Caco-2 (cell line): Measurements from ENCODE around the gene HIBCH. TPM values are rescaled to one million over a fixed set of nuclear protein-coding genes. Genes with fewer than 3 reads are reported as not detected.

Experiments
- Bru-seq: library from RNA; stranded (reverse); fragments of 400-500 nt; gene quantifications from one replicate; lab custom pipeline; 2021; lab: Mats Ljungman, UMichigan
- BruChase-seq, 2 experiments: library from RNA; stranded (reverse); fragments of 400-500 nt; gene quantifications; one replicate each; lab custom pipeline; 2021; lab: Mats Ljungman, UMichigan
- BruUV-seq: library from RNA; stranded (reverse); fragments of 400-500 nt; replicated peaks from 2 replicates; lab custom pipeline; 2021; lab: Mats Ljungman, UMichigan
- CTCF ChIA-PET: fragments of 300-600 bp; sonication (Branson Sonifier 250); formaldehyde crosslinking; loops from one replicate; lab custom pipeline; 2022; ENCODE audit warnings: antibody characterized with exemption; lab: Charles Lee
- POLR2A ChIA-PET: fragments of 300-600 bp; sonication (Branson Sonifier 250); formaldehyde crosslinking; loops from one replicate; lab custom pipeline; 2022; ENCODE audit warnings: antibody characterized with exemption; lab: Charles Lee
- DNase-seq, 2 experiments: peaks; one replicate each; pipeline versions ENCODE4 v3.0.0 to v3.0.0-alpha.2; 2020 to 2022
- H3K27me3 ChIP-seq: replicated peaks from 2 replicates; pipeline ENCODE4 v1.6.0; 2011; ENCODE audit warnings: low read length; ENCODE audit not compliant: control insufficient read depth, insufficient read depth
- H3K36me3 ChIP-seq: 2 replicates; pipeline ENCODE4 v1.5.1; 2011; ENCODE audit warnings: low read length; ENCODE audit not compliant: control insufficient read depth, insufficient read depth
- H3K4me1 ChIP-seq: fragments of 250-450 bp; sonication (Bioruptor Pico); 2 replicates; pipeline ENCODE4 v1.5.1; 2020; ENCODE audit warnings: mild to moderate bottlenecking
- H3K4me3 ChIP-seq: 2 replicates; pipeline ENCODE4 v1.5.1; 2011; ENCODE audit warnings: low read depth, mild to moderate bottlenecking, control low read depth, low read length
- H3K9me3 ChIP-seq: fragments of 250-450 bp; sonication (Bioruptor Pico); 2 replicates; pipeline ENCODE4 v1.5.1; 2020; ENCODE audit warnings: mild to moderate bottlenecking, moderate library complexity
- H3K27ac Mint-ChIP-seq: one replicate; pipeline ENCODE4 v1.8.0; 2022; ENCODE audit warnings: mixed read lengths; ENCODE audit not compliant: unreplicated experiment
- H3K27me3 Mint-ChIP-seq: one replicate; pipeline ENCODE4 v1.8.0; 2022; ENCODE audit warnings: mixed read lengths; ENCODE audit not compliant: insufficient read depth, unreplicated experiment
- H3K36me3 Mint-ChIP-seq: one replicate; pipeline ENCODE4 v1.8.0; 2022; ENCODE audit warnings: mild to moderate bottlenecking, mixed read lengths; ENCODE audit not compliant: insufficient read depth, unreplicated experiment
- H3K4me1 Mint-ChIP-seq: one replicate; pipeline ENCODE4 v1.8.0; 2022; ENCODE audit warnings: low read depth, mixed read lengths; ENCODE audit not compliant: unreplicated experiment
- H3K4me3 Mint-ChIP-seq: one replicate; pipeline ENCODE4 v1.8.0; 2022; ENCODE audit warnings: mild to moderate bottlenecking, moderate library complexity, mixed read lengths; ENCODE audit not compliant: unreplicated experiment
- H3K9me3 Mint-ChIP-seq: one replicate; pipeline ENCODE4 v1.8.0; 2022; ENCODE audit warnings: mixed read lengths; ENCODE audit not compliant: unreplicated experiment
- CTCF ChIP-seq, 2 experiments: fragments of 200-600 bp in 1 of 2; IDR thresholded peaks; 1 replicate in 1 of 2; 2 replicates in 1 of 2; pipeline versions ENCODE4 v1.5.1 to v1.8.0; 2011 to 2022; ENCODE audit warnings: antibody characterized with exemption in 1 of 2, control low read depth in 1 of 2, inconsistent platforms in 1 of 2, low read depth in 1 of 2, low read length in 1 of 2, mild to moderate bottlenecking in 1 of 2, moderate library complexity in 1 of 2; ENCODE audit not compliant: insufficient read depth in 1 of 2, severe bottlenecking in 1 of 2, unreplicated experiment in 1 of 2
- intact Hi-C: fragments of 100-400 bp; cut with micrococcal nuclease; formaldehyde crosslinking; loops from one replicate; pipeline ENCODE4 v1.10.0; 2022; ENCODE audit not compliant: unreplicated experiment
- long read RNA-seq: library from polyadenylated mRNA; stranded (forward); transcript quantifications from one replicate; pipeline ENCODE4 v2.0.0, GENCODE V29; 2022
- total RNA-seq: library from RNA; stranded (reverse); gene quantifications from 2 replicates; pipeline ENCODE4 v1.2.3, GENCODE V29; 2022

The HIBCH gene
- total RNA-seq (32.0 and 34.4 TPM in 2 replicates), Bru-seq, nascent RNA (percentile 79 among the genes with signal in this experiment), BruChase-seq, experiment 1, labeled RNA remaining after a 2-hour chase (percentile 80 among the genes with signal in this experiment), BruChase-seq, experiment 2, labeled RNA remaining after a 6-hour chase (percentile 71 among the genes with signal in this experiment)
- long read RNA-seq, transcript HIBCH-201 (14 exons, 1,939 nt): major isoform, 137 of 160 reads
- long read RNA-seq, partial matches to known transcripts: 2 of 160 reads
- long read RNA-seq, other reads (novel, unspliced or antisense): 18 of 160 reads

GRCh38 chr2:190319555-190320498 lies at the start of gene HIBCH:
Gene HIBCH, minus strand, starts transcription at chr2:190319826. Its CDS starts 76 bp downstream, at chr2:190319750.
- ChIA-PET POLR2A (interaction anchor here (0.6 to 1.7 kb wide), 2 partner anchors 24 to 47 kb away, joined by 3 to 4 read pairs; no protein-coding TSS in a partner anchor), CTCF (interaction anchor here (0.7 to 2.4 kb wide), 9 partner anchors 10 to 296 kb away, joined by 3 to 11 read pairs (median 3); no protein-coding TSS in a partner anchor)
- Mint-ChIP-seq H3K27me3 (no peaks in the 10 kb centered on the region), H3K4me3 (peak within 1 kb of the TSS; percentile 90), H3K36me3 (peaks cover 6% of the 10 kb centered on the region), H3K4me1 (peaks cover 7% of the 10 kb centered on the region), H3K27ac (peak within 1 kb of the TSS; percentile 85), H3K9me3 (no peaks in the 10 kb centered on the region)
- Histone ChIP-seq H3K4me3 (peak within 1 kb of the TSS; percentile 84), H3K27me3 (no peaks in the 10 kb centered on the region), H3K9me3 (no peaks in the 10 kb centered on the region), H3K4me1 (peaks cover 13% of the 10 kb centered on the region), H3K36me3 (no peaks in the 10 kb centered on the region)
- no TSS peak for BruUV-seq
- TF ChIP-seq CTCF (IDR thresholded peaks at IDR 0.05; ENCODE audit: insufficient read depth in 1 of 2, low read depth in 1 of 2, low read length in 1 of 2, severe bottlenecking in 1 of 2, unreplicated experiment in 1 of 2): peak; percentile 59 to 90
- intact Hi-C loops: loop anchor here (1.0 to 10.0 kb wide), 5 partner anchors 41 to 536 kb away; partner anchors contain the start of genes ORMDL1 and PMS1
- peak; percentile 99 to 100 for DNase-seq

GRCh38 chr2:190367091-190367490 lies 47.5 kb upstream of the HIBCH start:
- Mint-ChIP-seq H3K27me3 (no peaks in the 10 kb centered on the region), H3K4me1 (no peaks in the 10 kb centered on the region), H3K27ac (no peak overlapping the region), H3K36me3 (no peaks in the 10 kb centered on the region), H3K4me3 (no peak overlapping the region), H3K9me3 (no peaks in the 10 kb centered on the region)
- no peak for DNase-seq
- no peak for TF ChIP-seq CTCF (IDR thresholded peaks at IDR 0.05; ENCODE audit: insufficient read depth in 1 of 2, low read depth in 1 of 2, low read length in 1 of 2, severe bottlenecking in 1 of 2, unreplicated experiment in 1 of 2)
- BruUV-seq: no TSS peak
- Histone ChIP-seq H3K4me3 (no peak overlapping the region), H3K36me3 (no peaks in the 10 kb centered on the region), H3K9me3 (no peaks in the 10 kb centered on the region), H3K27me3 (no peaks in the 10 kb centered on the region), H3K4me1 (no peaks in the 10 kb centered on the region)
- CTCF ChIA-PET: no interaction called here
- POLR2A ChIA-PET: no interaction called here
- intact Hi-C loops: no loop called here

DNA sequence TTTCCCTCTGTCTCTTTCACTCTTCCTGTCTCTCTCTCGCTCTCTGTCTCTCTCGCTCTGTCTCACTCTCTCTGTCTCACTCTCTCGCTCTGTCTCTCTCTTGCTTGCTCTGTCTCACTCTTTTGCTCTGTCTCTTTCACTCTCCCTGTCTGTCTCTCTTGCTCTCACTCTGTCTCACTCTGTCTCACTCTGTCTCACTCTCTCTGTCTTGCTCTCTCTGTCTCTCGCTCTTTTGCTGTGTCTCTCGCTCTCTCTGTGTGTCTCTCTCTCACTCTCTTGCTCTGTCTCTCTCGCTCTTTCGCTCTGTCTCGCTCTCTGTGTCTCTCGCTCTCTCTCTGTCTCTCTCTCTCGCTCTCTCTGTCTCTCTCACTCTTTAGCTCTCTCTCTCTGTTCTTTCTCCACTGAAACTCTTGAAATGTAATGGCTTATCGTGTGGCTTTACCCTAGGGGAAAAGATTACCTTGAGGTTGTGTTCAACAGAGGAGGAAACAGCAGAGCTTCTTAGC lies 46.7 kb upstream of the HIBCH start:
- no peaks in the 10 kb centered on the region for H3K4me1 Mint-ChIP-seq

More for the DNA sequence above, 46.7 kb upstream of the HIBCH start:
- ChIA-PET POLR2A (no interaction called here), CTCF (no interaction called here)
- Histone ChIP-seq H3K4me1 (no peaks in the 10 kb centered on the region), H3K27me3 (no peaks in the 10 kb centered on the region), H3K9me3 (no peaks in the 10 kb centered on the region), H3K36me3 (no peaks in the 10 kb centered on the region), H3K4me3 (no peak overlapping the region)
- intact Hi-C loops: no loop called here
- Mint-ChIP-seq H3K27me3 (no peaks in the 10 kb centered on the region), H3K36me3 (no peaks in the 10 kb centered on the region), H3K9me3 (no peaks in the 10 kb centered on the region), H3K4me3 (no peak overlapping the region), H3K27ac (no peak overlapping the region)
- no peak for DNase-seq
- no TSS peak for BruUV-seq
- no peak for TF ChIP-seq CTCF (IDR thresholded peaks at IDR 0.05; ENCODE audit: insufficient read depth in 1 of 2, low read depth in 1 of 2, low read length in 1 of 2, severe bottlenecking in 1 of 2, unreplicated experiment in 1 of 2)
